GM21529 (cell line): ENCODE data around the gene CAMK1D.
"Not testable (repeated sequence)": the region's sequence is repeated elsewhere in the genome, so short reads cannot be mapped to it uniquely, and the experiment has no call there.

Source experiments
- ATAC-seq: cut with Tn5 transposase; IDR thresholded peaks from one replicate; pipeline ENCODE4 v1.9.1; 2021; ENCODE audit not compliant: unreplicated experiment

The CAMK1D gene

DNA sequence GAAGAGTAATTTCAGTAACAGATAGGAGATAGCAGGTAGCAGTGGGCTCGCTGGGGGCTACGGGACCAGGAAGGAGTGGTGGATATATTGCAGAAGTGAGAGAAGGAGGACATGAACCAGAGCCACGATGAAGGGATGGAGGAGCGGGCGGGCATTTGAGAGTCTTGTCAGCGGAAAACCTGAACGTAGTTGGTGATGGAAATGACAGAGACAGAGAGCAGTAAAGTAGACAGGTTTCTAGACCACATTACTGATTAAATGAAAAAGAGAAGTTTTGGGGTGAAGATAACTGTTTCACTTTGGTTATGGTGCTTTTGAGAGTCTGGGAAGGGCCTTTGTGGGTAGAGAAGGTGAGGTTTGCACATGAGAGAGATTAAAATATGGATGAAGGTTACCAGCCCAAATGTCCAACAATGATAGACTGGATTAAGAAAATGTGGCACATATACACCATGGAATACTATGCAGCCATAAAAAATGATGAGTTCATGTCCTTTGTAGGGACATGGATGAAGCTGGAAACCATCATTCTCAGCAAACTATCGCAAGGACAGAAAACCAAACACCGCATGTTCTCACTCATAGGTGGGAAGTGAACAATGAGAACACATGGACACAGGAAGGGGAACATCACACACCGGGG lies 196.9 kb downstream of the CAMK1D start:
- ATAC-seq, result not testable (repeated sequence)

DNA sequence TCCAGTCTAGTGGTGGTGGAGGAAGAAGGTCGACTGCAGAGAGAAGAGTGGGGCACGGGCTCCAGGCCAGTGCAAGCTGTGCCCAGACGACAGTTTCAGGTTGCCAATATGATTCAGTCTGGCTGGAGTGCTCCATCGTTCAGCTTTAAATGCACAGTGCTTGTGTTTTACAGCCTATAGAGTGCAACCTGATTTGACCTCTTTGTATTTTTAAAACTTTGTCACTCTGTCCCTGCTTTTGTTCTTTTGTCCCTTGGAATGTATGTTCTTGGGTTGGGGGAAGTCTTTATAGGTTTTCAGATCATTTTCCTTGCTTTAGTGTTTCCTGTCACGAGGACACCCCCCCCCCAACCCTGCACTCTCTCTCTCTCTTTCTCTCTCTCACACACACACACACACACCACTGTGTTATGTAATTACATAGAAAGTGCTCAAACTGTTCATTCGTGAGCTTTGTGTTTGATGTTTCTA lies 198.0 kb downstream of the CAMK1D start:
- no peak for ATAC-seq

DNA sequence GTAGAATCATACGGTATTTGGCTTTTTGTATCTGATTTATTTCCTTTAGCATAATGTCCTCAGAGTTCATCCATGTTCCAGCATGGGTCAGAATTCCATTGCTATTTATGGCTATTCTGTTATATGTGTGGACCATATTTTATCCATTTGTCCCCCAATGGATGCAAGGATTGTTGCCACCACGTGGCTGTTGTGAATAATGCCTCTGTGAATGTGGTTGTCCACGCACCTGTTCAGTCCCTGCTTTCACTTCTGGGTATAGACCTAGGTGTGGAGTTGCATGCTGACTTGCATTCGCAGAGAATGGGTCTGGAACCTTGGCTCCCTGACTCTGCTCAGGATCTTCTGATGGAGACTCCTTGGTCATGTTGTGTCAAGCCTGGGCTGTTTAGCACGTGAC lies 199.9 kb downstream of the CAMK1D start:
- ATAC-seq, result no peak

DNA sequence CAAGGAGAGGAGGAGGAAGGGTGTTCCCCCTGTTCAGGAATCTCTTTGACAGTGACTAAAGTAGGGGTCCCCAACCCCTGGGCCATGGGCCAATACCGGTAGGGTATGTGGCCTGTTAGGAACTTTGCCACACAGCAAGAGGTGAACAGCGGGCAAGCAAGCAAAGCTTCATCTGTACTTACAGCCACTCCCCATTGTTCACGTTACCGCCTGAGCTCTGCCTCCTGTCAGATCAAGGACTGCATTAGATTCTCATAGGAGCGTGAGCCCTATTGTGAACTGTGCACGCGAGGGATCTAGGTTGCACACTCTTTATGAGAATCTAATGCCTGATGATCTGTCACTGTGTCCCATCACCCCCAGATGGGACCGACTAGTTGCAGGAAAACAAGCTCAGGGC lies 201.6 kb downstream of the CAMK1D start:
- no peak for ATAC-seq

DNA sequence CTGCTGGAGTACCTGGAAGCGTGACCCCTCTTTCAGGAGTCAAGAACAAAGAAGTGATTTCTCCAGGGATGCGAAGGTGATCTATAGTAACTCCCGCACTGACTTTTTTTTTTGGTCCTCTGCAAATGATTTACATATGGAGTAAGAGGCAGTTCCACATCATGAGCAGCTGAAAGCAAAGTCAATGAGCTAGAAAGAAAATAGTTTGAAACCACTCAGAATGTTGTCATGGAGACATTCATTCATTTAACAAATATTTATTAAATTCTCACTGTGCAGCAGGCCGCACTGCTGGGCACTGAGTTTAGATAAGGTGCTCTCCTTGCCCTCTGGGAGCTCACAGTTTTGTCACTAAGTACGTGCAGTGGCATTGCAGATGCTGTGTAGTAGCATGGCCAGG lies 206.7 kb downstream of the CAMK1D start:
- ATAC-seq, result no peak

DNA sequence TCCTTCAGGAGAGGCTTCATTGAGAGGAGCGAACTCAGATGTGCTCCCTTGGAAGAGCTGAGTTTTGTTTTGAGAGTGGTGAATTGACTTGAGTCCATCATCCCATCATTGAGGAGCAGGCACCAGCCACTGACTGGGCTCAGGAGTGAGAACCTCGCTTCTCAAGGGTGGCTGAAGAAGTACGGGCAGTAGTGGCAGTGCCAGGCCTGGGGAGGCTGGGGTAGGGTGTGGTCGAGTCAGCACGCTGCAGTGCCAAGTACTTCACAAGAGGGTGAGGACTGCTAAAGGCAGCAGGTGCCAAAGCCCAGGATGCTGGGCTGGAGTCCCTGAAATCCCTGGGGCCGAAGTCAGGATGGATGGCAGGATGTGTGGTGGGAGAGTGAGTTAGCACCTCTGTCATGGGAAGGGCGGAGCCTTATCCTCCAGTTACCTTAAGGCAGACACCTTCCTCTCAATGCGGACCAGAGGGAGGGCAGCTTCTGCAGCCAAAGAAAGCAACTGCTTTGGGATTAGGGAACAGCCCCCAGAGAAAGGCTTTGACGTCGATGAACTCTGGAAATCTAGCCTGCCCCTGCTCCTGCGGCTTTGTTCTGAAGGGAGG lies 210.3 kb downstream of the CAMK1D start:
- no peak for ATAC-seq

DNA sequence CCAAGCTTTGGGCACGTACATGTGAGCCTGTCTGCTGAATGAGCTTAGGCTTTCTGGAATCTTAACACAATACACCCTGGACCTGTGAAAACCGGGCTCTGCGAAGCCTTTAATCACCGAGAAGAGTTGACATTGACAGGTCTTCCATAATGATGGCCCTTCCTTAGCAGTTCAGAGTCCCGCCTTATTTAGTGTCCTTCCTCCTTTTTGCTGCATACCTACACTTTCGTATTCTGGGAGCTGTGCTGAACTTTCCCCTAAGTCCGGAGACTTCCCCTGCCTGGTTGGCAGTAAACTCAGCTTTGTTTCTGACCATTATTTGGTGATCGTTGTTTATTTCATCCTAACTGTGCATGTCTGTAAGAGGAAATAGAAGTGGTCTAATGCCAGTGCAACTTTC lies 212.0 kb downstream of the CAMK1D start:
- no peak for ATAC-seq

DNA sequence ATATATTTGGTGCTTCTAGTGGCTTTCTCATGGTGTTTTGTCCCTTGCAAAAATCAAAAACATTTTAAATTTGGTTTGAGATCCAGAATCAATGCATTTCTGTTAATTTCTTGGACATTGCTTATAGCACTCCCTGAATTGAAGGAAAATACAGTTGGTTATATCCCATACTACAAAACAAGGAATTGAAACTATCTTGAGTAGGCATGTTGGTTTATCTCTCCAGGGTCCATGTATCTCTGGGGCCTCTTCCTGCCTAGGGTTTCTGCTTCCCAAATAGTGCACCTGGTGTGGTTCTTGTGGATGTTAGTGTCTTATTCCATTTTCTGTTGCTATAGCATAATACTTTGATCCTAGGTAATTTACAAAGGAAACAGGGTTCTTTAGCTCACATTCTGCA lies 212.4 kb downstream of the CAMK1D start:
- ATAC-seq, result no peak

DNA sequence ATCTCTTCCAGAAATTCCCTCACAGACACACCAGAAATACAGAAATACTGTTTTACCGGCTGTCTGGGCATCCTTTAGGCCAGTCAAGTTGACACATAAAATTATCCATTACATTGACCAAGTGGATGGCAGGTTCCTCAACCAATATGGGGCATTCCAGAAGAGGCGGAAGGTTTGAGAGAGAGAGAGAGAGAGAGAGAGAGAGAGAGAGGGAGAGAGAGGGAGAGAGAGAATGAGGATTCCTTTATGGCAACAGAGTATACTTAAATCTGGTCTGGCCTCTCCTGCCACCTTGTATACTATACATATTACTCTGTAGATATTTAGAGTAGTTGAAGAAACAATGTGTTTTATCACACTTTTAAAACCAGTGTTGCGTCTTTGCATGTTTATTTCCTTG lies 214.1 kb downstream of the CAMK1D start:
- no peak for ATAC-seq

DNA sequence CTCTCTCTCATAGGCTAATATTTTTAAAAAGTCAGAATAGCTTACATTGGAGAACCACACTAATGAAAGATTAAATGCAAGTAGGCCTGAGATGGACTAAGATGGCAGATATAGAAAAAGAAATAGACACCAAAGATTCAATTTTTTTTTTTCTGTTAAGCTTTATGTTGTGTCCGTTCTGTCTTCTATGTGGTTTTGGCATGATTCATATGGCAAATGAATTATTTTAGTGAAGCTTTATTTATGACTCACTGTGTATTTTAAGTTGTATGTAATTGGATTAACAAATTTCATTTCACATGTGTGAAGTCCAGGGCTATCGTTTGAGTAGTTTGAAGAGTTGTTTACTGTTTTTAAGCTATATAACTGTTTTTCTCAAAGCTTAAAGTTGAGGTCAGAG lies 214.8 kb downstream of the CAMK1D start:
- ATAC-seq, result no peak

DNA sequence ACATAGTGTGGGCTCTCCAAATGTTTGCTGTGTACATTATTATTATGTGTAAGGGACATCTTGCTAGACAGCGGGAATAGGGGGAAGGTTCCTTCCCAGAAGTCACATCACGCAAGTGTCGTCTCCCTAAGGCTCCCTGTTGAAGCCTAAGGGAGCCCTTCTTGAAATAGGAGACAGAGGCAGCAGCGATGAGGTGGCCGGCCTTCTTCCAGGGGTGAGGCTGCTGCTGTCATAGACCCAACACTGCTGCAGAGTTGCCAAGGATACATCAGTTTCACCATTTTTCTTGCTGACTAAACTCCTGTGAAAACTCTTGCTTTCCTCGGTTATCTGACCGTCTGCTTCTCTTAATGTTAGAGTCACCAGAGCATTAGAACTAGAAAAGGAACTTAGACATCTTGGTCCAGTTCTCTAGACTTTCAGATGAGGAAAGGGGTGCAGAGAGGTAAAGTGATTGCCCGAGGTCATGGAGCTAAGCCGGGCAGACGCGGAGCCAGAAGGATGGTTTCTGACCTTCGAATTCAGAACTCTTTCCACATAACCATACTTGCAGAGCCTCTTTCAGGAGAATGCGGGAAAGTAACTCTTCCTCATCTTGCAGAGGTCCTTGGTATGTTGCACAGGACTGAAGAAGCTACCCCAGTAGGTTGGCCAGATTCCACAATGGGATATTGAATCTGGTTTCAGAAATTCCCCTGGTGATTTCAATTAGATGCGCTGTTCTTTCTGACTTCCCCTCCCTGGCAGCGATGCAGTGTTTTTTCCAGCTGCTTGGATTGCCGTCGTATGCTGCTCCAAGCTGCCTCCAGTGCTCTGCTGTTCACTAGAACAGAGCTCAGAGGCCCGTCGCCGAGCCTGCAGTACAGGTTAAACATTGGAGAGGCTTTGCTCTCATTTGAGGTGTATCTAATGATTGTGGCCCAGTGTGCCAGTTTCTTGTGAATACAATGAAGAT lies 217.1 kb downstream of the CAMK1D start:
- no peak for ATAC-seq

DNA sequence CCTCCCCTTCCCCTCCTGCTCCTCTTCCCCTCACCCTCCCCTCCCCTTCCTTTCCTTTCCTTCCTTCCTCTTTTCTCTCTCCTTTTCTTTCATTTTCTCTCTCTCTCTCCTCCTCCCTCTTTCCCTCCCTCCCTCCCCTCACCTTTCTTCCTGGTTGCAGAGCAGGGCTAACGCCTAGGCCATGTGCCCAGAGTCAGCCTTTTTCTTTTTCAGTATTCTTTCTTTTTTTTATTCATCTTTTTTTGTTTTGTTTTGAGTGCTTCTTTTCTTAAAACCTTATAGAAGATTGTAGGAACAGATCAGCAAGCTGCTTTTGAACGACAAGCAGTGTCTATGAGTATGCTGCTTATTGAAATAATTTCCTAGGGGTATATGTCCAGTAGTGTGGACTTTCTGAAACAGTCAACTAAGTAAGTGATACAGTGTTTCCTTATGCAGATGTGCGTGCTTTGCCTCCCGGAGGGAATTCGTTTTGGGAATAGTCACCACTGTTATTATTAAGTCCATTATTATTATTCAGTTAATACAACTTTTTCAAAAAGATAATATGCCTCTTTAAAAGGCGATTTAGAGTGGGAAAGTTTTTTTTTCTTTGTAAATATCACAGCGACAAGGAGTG lies 219.2 kb downstream of the CAMK1D start:
- ATAC-seq, result no peak

DNA sequence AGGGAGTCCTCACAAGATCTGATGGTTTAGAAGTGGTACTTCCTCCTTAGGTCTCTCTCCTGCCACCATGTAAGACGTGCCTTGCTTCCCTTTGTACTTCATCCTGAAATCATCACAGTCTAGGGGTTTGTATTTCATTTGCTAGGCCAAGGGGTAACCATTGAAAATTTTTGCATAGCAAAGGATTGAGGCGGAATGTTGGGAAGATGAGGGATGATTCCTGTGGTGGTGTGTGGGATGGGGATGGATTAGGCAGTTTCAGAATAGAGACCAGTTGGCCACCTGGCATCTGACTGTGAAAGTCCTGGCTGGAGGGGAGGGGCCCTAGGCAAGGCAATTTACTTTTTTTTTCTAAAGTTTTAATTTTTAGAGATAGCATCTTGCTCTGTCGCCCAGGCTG lies 222.9 kb downstream of the CAMK1D start:
- no peak for ATAC-seq

DNA sequence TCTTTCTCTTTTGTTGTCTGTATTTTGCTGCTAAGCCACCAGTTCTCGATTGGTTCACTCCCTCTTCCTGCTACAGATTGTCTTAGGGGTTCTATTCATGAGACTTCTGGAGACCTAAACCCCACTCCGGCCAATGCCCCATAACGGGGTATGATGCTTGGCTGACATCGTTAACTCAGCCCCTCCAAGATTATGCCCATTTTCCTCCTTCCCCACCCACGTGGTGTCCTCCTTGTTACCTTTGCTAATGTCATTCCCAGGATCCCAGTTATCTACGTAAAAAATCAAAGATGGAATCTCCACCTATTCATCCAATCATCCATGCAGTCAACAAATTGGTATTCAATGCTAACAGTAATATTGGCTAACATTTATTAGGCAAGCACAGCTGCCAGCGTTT lies 228.3 kb downstream of the CAMK1D start:
- no peak for ATAC-seq

DNA sequence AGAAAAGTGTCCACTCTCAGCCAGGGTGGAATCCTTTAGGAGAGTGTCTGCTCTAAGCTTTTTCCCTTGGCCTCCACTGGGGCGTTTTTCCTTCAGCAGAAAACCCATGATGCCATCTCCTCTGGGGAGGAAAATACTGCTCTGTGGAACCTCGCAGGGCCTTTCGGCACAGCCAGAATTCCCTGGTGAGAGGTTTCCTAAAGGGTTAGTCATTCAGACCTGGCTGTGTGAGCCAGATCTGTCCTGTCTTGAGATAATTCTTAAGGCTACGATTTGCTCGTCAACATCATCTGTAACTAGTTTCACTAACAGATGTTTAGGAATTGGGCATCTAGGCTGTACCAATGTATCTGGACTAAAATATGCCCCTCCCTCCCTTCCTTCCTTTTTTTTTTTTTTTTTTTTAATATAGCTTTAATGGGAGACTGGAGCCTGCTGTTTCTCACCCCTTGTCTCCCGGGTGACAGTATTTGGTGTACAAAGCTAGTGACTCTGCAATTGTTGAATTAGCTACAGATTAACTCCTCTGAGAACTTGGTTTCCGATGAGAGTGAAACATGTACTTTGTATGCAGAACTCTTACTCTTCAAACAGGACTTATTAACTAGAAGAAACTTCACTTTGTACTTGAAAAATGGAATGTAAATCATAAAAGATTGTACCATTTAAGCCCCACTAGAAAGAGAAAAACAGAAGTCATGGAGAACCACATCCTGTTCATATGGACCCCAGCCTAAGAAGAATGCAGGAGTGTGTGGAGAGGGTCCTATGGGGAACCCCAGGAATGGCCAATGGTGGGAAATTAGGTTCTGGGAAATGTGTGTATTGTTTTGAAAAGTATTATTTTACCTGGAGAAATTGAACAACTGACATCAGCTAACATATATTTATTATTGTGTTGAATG lies 230.9 kb downstream of the CAMK1D start:
- ATAC-seq, result peak; percentile 73

DNA sequence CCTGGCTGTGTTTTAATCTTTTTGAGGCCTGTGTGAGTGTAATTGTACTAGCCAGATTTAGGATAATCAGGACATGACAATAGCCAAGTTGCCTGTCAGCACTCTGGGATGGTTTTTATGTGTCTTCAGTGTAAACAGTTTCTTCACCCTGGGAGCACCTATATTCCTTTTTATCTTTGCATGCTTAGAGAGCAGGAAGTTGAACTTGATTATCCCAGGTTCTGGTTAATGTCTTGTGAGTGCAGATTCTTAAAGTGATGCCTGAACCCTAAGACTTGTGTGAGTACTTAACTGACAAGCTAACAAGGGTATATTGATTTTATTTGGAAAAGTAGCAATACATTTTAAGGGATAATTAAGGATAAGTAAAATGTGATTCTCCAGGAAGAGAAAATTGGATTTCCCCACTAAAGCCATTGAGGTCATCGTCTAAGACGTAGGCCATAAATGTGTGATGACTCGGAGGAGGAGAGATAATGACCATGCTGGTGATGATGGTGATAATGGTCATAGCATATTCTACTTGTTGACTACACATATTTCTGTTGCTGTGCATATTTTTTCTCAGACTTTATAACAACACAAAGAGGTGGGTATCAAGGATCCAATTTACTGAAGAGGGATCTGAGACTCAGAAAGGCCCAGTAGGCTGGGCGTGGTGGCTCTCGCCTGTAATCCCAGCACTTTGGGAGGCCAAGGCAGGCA lies 234.7 kb downstream of the CAMK1D start:
- no peak for ATAC-seq

DNA sequence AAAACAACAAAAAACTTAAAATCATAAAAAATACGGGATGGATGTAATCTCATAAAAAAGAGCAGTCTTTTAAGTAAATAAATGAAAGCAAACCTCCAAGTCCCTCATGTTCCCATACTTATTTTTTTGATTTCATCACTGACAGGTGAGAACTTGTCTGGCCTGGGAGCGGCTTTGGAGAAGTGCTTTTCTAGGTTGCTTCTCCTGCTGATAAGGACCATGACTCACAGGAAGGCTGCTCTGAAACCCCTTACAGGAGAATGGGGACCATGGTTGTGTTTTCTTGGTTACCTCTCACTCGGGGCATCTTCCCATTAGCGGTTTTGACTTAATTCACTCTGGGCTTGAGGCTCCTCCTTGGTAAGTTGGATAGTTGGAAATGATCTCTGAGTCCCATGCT lies 237.4 kb downstream of the CAMK1D start:
- no peak for ATAC-seq

DNA sequence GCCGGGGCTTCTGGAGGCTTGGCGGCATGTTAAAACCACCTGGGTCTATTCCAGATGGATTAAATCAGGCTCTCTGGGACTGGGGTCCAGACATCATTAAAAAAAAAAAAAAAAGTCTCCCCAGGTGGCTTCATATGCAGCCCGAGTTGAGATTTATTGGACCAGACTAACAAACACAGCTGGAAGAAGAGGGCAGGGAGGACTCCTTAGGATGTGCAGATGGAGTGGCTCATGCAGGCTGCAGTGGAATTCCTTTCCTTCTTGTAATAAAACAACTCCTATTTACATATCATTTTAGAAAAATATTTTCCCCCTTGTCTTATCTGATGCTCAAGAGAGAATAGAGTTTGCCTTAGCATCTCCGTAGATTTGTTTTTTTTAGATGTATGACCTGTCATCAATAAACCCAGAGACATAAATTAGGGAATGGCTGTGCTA lies 238.1 kb downstream of the CAMK1D start:
- ATAC-seq, result no peak

DNA sequence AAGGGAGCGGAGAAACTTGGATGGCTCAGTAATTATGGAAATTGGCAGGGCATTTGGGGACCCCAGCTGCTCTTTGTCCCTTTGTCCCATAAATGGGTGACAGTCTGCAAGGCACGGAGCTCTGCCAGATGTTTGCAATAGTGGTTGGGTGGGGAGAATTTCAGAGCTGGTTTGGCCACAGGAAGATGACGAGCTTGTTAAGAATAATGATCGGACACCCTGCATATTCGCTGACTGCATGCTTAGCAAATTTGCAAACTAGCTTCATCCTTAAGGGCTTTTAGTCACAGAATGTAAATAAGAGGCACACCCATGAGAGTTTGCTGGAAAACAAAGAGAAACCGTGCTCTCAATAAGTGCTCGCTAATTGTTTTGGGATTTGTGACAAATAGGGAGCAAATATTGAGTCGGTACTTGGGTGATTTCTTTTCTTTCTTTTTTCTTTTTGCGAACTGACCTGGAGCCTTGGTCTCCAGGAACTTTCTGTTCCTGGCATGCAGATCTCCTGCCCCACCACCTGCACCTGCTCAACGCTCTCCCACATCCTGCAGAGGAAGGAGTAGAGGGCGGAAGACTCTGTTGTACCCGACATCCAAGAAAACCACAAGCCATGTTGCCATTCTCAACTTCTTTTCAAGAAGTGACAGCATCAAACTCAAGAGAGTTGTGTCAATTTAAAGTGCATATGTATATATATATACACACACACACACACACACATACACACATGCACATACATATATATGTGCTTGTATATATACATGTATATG lies 238.9 kb downstream of the CAMK1D start:
- no peak for ATAC-seq
